ENCODE data around the gene CBARP.

Gene CBARP

GRCh38 chr19:1235625-1236538, 1.9 kb downstream of the CBARP start:
- WGBS (ENCODE audit: insufficient coverage) = 89% methylated on average over 28 of the region's 39 CpGs
- DNase-seq = no peak
- peaks cover 0 to 34% (median 2%) of the 10 kb centered on the region in 5 experiments for H3K27me3 ChIP-seq (replicated peaks in 2 of 5; ENCODE audit: control insufficient read depth in 4 of 5, insufficient read depth in 5 of 5, low read length in 4 of 5)
- H3K4me3 ChIP-seq (ENCODE audit: control insufficient read depth in 1 of 7, extremely low read depth in 1 of 7, insufficient read depth in 4 of 7, low read depth in 2 of 7, low read length in 6 of 7) = no peak overlapping the region
- H3K36me3 ChIP-seq (ENCODE audit: control insufficient read depth in 4 of 4, insufficient read depth in 4 of 4, low read length in 3 of 4) = no peaks in the 10 kb centered on the region
- ChIA-PET CTCF (interaction anchor here (0.5 kb wide), 1 partner anchor 18 kb away, joined by 3 read pairs; no protein-coding TSS in a partner anchor), POLR2A (no interaction called here)
- no peaks in the 10 kb centered on the region for H3K9me3 ChIP-seq (ENCODE audit: control extremely low read depth in 1 of 5, control insufficient read depth in 4 of 5, insufficient read depth in 2 of 5, low read depth in 1 of 5, low read length in 4 of 5)
- H3K27ac ChIP-seq (ENCODE audit: insufficient read depth in 1 of 2, low read depth in 1 of 2, low read length in 2 of 2, poor library complexity in 1 of 2, severe bottlenecking in 2 of 2) = no peak overlapping the region
- H3K4me1 ChIP-seq (ENCODE audit: control extremely low read depth in 1 of 4, control insufficient read depth in 4 of 4, insufficient read depth in 4 of 4, low read length in 3 of 4) = peaks cover 0 to 42% (median 34%) of the 10 kb centered on the region in 4 experiments

- 94% methylated on average over 43 of the region's 43 CpGs for WGBS (ENCODE audit: insufficient coverage)
- no peak for DNase-seq
- Histone ChIP-seq H3K4me1 (ENCODE audit: control extremely low read depth in 1 of 4, control insufficient read depth in 4 of 4, insufficient read depth in 4 of 4, low read length in 3 of 4) (peaks cover 0 to 35% (median 26%) of the 10 kb centered on the region in 4 experiments), H3K9me3 (ENCODE audit: control extremely low read depth in 1 of 5, control insufficient read depth in 4 of 5, insufficient read depth in 2 of 5, low read depth in 1 of 5, low read length in 4 of 5) (no peaks in the 10 kb centered on the region), H3K27me3 (replicated peaks in 2 of 5; ENCODE audit: control insufficient read depth in 4 of 5, insufficient read depth in 5 of 5, low read length in 4 of 5) (peaks cover 0 to 34% (median 2%) of the 10 kb centered on the region in 5 experiments), H3K4me3 (ENCODE audit: control insufficient read depth in 1 of 7, extremely low read depth in 1 of 7, insufficient read depth in 4 of 7, low read depth in 2 of 7, low read length in 6 of 7) (no peak overlapping the region), H3K27ac (ENCODE audit: insufficient read depth in 1 of 2, low read depth in 1 of 2, low read length in 2 of 2, poor library complexity in 1 of 2, severe bottlenecking in 2 of 2) (no peak overlapping the region), H3K36me3 (ENCODE audit: control insufficient read depth in 4 of 4, insufficient read depth in 4 of 4, low read length in 3 of 4) (no peaks in the 10 kb centered on the region)
- ChIA-PET POLR2A (no interaction called here), CTCF (interaction anchor here (1.2 kb wide), 1 partner anchor 9 kb away, joined by 4 read pairs; no protein-coding TSS in a partner anchor)
Observed at GRCh38 chr19:1234955-1235380, 2.8 kb downstream of the CBARP start.

- DNase-seq = no peak
- Histone ChIP-seq H3K27me3 (replicated peaks in 2 of 5; ENCODE audit: control insufficient read depth in 4 of 5, insufficient read depth in 5 of 5, low read length in 4 of 5) (peaks cover 0 to 34% (median 2%) of the 10 kb centered on the region in 5 experiments), H3K9me3 (ENCODE audit: control extremely low read depth in 1 of 5, control insufficient read depth in 4 of 5, insufficient read depth in 2 of 5, low read depth in 1 of 5, low read length in 4 of 5) (no peaks in the 10 kb centered on the region), H3K36me3 (ENCODE audit: control insufficient read depth in 4 of 4, insufficient read depth in 4 of 4, low read length in 3 of 4) (no peaks in the 10 kb centered on the region), H3K4me1 (ENCODE audit: control extremely low read depth in 1 of 4, control insufficient read depth in 4 of 4, insufficient read depth in 4 of 4, low read length in 3 of 4) (peaks cover 0 to 30% (median 21%) of the 10 kb centered on the region in 4 experiments), H3K27ac (ENCODE audit: insufficient read depth in 1 of 2, low read depth in 1 of 2, low read length in 2 of 2, poor library complexity in 1 of 2, severe bottlenecking in 2 of 2) (no peak overlapping the region), H3K4me3 (ENCODE audit: control insufficient read depth in 1 of 7, extremely low read depth in 1 of 7, insufficient read depth in 4 of 7, low read depth in 2 of 7, low read length in 6 of 7) (no peak overlapping the region)
- ChIA-PET POLR2A (no interaction called here), CTCF (interaction anchor here (1.2 kb wide), 1 partner anchor 8 kb away, joined by 4 read pairs; no protein-coding TSS in a partner anchor)
- WGBS (ENCODE audit: insufficient coverage) = 96% methylated on average over 38 of the region's 45 CpGs
Observed at GRCh38 chr19:1234051-1234954, 3.5 kb downstream of the CBARP start.

GRCh38 chr19:1233115-1233667, 4.6 kb downstream of the CBARP start:
- 92% methylated on average over 16 of the region's 24 CpGs for WGBS (ENCODE audit: insufficient coverage)
- no peaks in the 10 kb centered on the region for H3K9me3 ChIP-seq (ENCODE audit: control extremely low read depth in 1 of 5, control insufficient read depth in 4 of 5, insufficient read depth in 2 of 5, low read depth in 1 of 5, low read length in 4 of 5)
- peaks cover 0 to 24% (median 16%) of the 10 kb centered on the region in 4 experiments for H3K4me1 ChIP-seq (ENCODE audit: control extremely low read depth in 1 of 4, control insufficient read depth in 4 of 4, insufficient read depth in 4 of 4, low read length in 3 of 4)
- ChIA-PET CTCF (interaction anchor here (1.2 kb wide), 1 partner anchor 12 kb away, joined by 6 read pairs; no protein-coding TSS in a partner anchor), POLR2A (no interaction called here)
- H3K36me3 ChIP-seq (ENCODE audit: control insufficient read depth in 4 of 4, insufficient read depth in 4 of 4, low read length in 3 of 4) = peaks cover 0 to 1% (median under 1%) of the 10 kb centered on the region in 4 experiments
- H3K27ac ChIP-seq (ENCODE audit: insufficient read depth in 1 of 2, low read depth in 1 of 2, low read length in 2 of 2, poor library complexity in 1 of 2, severe bottlenecking in 2 of 2) = no peak overlapping the region
- DNase-seq = no peak
- no peak overlapping the region for H3K4me3 ChIP-seq (ENCODE audit: control insufficient read depth in 1 of 7, extremely low read depth in 1 of 7, insufficient read depth in 4 of 7, low read depth in 2 of 7, low read length in 6 of 7)
- H3K27me3 ChIP-seq (replicated peaks in 2 of 5; ENCODE audit: control insufficient read depth in 4 of 5, insufficient read depth in 5 of 5, low read length in 4 of 5) = peaks cover 0 to 26% (median 0%) of the 10 kb centered on the region in 5 experiments

- 51% methylated on average over 12 of the region's 15 CpGs for WGBS (ENCODE audit: insufficient coverage)
- H3K9me3 ChIP-seq (ENCODE audit: control extremely low read depth in 1 of 5, control insufficient read depth in 4 of 5, insufficient read depth in 2 of 5, low read depth in 1 of 5, low read length in 4 of 5) = no peaks in the 10 kb centered on the region
- CTCF ChIA-PET = interaction anchor here (1.2 kb wide), 1 partner anchor 11 kb away, joined by 6 read pairs; no protein-coding TSS in a partner anchor
- peaks cover 0 to 6% (median 2%) of the 10 kb centered on the region in 4 experiments for H3K36me3 ChIP-seq (ENCODE audit: control insufficient read depth in 4 of 4, insufficient read depth in 4 of 4, low read length in 3 of 4)
- peak in 1 of 3 donors; percentile 50 for DNase-seq
- H3K27ac ChIP-seq (ENCODE audit: insufficient read depth in 1 of 2, low read depth in 1 of 2, low read length in 2 of 2, poor library complexity in 1 of 2, severe bottlenecking in 2 of 2) = no peak overlapping the region
- no peak overlapping the region for H3K4me3 ChIP-seq (ENCODE audit: control insufficient read depth in 1 of 7, extremely low read depth in 1 of 7, insufficient read depth in 4 of 7, low read depth in 2 of 7, low read length in 6 of 7)
- H3K27me3 ChIP-seq (replicated peaks in 2 of 5; ENCODE audit: control insufficient read depth in 4 of 5, insufficient read depth in 5 of 5, low read length in 4 of 5) = peaks cover 0 to 24% (median 0%) of the 10 kb centered on the region in 5 experiments
- POLR2A ChIA-PET = no interaction called here
- H3K4me1 ChIP-seq (ENCODE audit: control extremely low read depth in 1 of 4, control insufficient read depth in 4 of 4, insufficient read depth in 4 of 4, low read length in 3 of 4) = peaks cover 0 to 22% (median 13%) of the 10 kb centered on the region in 4 experiments
Observed at GRCh38 chr19:1232652-1233072, 5.1 kb downstream of the CBARP start.

- H3K9me3 ChIP-seq (ENCODE audit: control extremely low read depth in 1 of 5, control insufficient read depth in 4 of 5, insufficient read depth in 2 of 5, low read depth in 1 of 5, low read length in 4 of 5) = no peaks in the 10 kb centered on the region
- WGBS (ENCODE audit: insufficient coverage) = 88% methylated on average over 14 of the region's 15 CpGs
- peaks cover 0 to 16% (median 7%) of the 10 kb centered on the region in 4 experiments for H3K4me1 ChIP-seq (ENCODE audit: control extremely low read depth in 1 of 4, control insufficient read depth in 4 of 4, insufficient read depth in 4 of 4, low read length in 3 of 4)
- ChIA-PET CTCF (interaction anchor here (1.2 kb wide), 1 partner anchor 11 kb away, joined by 6 read pairs; no protein-coding TSS in a partner anchor), POLR2A (no interaction called here)
- H3K36me3 ChIP-seq (ENCODE audit: control insufficient read depth in 4 of 4, insufficient read depth in 4 of 4, low read length in 3 of 4) = peaks cover 2 to 13% (median 7%) of the 10 kb centered on the region in 4 experiments
- no peak overlapping the region for H3K27ac ChIP-seq (ENCODE audit: insufficient read depth in 1 of 2, low read depth in 1 of 2, low read length in 2 of 2, poor library complexity in 1 of 2, severe bottlenecking in 2 of 2)
- no peak for DNase-seq
- H3K4me3 ChIP-seq (ENCODE audit: control insufficient read depth in 1 of 7, extremely low read depth in 1 of 7, insufficient read depth in 4 of 7, low read depth in 2 of 7, low read length in 6 of 7) = no peak overlapping the region
- peaks cover 0 to 18% (median 0%) of the 10 kb centered on the region in 5 experiments for H3K27me3 ChIP-seq (replicated peaks in 2 of 5; ENCODE audit: control insufficient read depth in 4 of 5, insufficient read depth in 5 of 5, low read length in 4 of 5)
Observed at GRCh38 chr19:1231729-1232637, 5.8 kb downstream of the CBARP start.

Measured in common myeloid progenitor, CD34-positive (primary cell).